ENCODE results near the gene LZTR1. TPM values are rescaled to one million over a fixed set of nuclear protein-coding genes. Genes with fewer than 3 reads are reported as not detected.

LZTR1 gene
- polyA plus RNA-seq, 4 donors, result 44.2 to 67.4 (median 55.9) TPM

Other genes starting within 250 kb of the LZTR1 start
- gene SERPIND1, start 208.2 kb upstream of the LZTR1 start, polyA plus RNA-seq (ENCODE audit: insufficient read length in 4 of 4), result 1 to 10 TPM; 2.0 to 3.8 (median 3.5) TPM
- gene PI4KA, start 123.5 kb upstream of the LZTR1 start, polyA plus RNA-seq (ENCODE audit: insufficient read length in 4 of 4), result 10 to 100 TPM; 48.9 to 92.8 (median 62.9) TPM
- gene SNAP29, start 123.3 kb upstream of the LZTR1 start, polyA plus RNA-seq (ENCODE audit: insufficient read length in 4 of 4), result 10 to 100 TPM; 28.6 to 34.6 (median 31.5) TPM
- gene CRKL, start 64.9 kb upstream of the LZTR1 start, polyA plus RNA-seq (ENCODE audit: insufficient read length in 4 of 4), result 10 to 100 TPM; 63.5 to 71.7 (median 66.7) TPM
- gene AIFM3, start 15.0 kb upstream of the LZTR1 start, polyA plus RNA-seq (ENCODE audit: insufficient read length in 4 of 4), result 1 to 10 TPM in 3 of 4 donors, under 1 TPM in 1; 0.83 to 1.2 (median 1.1) TPM
- gene THAP7, start 19.8 kb downstream of the LZTR1 start, polyA plus RNA-seq (ENCODE audit: insufficient read length in 4 of 4), result 10 to 100 TPM; 15.4 to 26.2 (median 21.2) TPM
- 1 to 10 TPM; 1.0 to 1.4 (median 1.2) TPM for gene P2RX6, start 32.9 kb downstream of the LZTR1 start, polyA plus RNA-seq (ENCODE audit: insufficient read length in 4 of 4)
- 1 to 10 TPM; 1.2 to 5.8 (median 1.3) TPM for gene SLC7A4, start 50.3 kb downstream of the LZTR1 start, polyA plus RNA-seq (ENCODE audit: insufficient read length in 4 of 4)
- under 1 TPM; 0.06 to 0.24 (median 0.08) TPM for gene LRRC74B, start 63.6 kb downstream of the LZTR1 start, polyA plus RNA-seq (ENCODE audit: insufficient read length in 4 of 4)